Measurements from ENCODE around the gene SETDB2.

GRCh38 chr13:49476529-49476928, 32.5 kb downstream of the SETDB2 start:
- TF ChIP-seq REST (IDR thresholded peaks at IDR 0.05; ENCODE audit: borderline replicate concordance in 1 of 2, low read depth in 1 of 2, low read length in 2 of 2) = no peak
- TF ChIP-seq TAF1 (CRISPR knock-in tag; IDR thresholded peaks at IDR 0.05) = no peak
- no peak for TF ChIP-seq PHF8 (CRISPR knock-in tag; IDR thresholded peaks at IDR 0.05)
- TF ChIP-seq YY1 (IDR thresholded peaks at IDR 0.05; ENCODE audit: insufficient read depth, insufficient replicate concordance, low read depth, low read length) = no peak
- no peak for TF ChIP-seq SRF (IDR thresholded peaks at IDR 0.05; ENCODE audit: low read depth, low read length)
- TF ChIP-seq RBAK (CRISPR knock-in tag; IDR thresholded peaks at IDR 0.05) = no peak
- no peak for TF ChIP-seq MYC (CRISPR knock-in tag; IDR thresholded peaks at IDR 0.05; ENCODE audit: borderline replicate concordance)
- no peak for TF ChIP-seq MXI1 (IDR thresholded peaks at IDR 0.05; ENCODE audit: borderline replicate concordance, low read depth, low read length)
- TF ChIP-seq EZH2 (conservative IDR thresholded peaks at IDR 0.05; ENCODE audit: low read depth, low read length) = no peak
- no peak for TF ChIP-seq ZNF468 (CRISPR knock-in tag; IDR thresholded peaks at IDR 0.05)
- TF ChIP-seq ZKSCAN8 (CRISPR knock-in tag; IDR thresholded peaks at IDR 0.05; ENCODE audit: borderline replicate concordance) = no peak
- TF ChIP-seq ZNF281 (CRISPR knock-in tag; IDR thresholded peaks at IDR 0.05; ENCODE audit: borderline replicate concordance) = no peak
- TF ChIP-seq, protein P1, sequence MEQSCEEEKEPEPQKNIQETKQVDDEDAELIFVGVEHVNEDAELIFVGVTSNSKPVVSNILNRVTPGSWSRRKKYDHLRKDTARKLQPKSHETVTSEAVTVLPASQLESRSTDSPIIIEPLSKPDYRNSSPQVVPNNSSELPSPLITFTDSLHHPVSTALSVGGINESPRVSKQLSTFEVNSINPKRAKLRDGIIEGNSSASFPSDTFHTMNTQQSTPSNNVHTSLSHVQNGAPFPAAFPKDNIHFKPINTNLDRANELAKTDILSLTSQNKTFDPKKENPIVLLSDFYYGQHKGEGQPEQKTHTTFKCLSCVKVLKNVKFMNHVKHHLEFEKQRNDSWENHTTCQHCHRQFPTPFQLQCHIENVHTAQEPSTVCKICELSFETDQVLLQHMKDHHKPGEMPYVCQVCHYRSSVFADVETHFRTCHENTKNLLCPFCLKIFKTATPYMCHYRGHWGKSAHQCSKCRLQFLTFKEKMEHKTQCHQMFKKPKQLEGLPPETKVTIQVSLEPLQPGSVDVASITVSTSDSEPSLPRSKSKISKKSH (CRISPR knock-in tag; IDR thresholded peaks at IDR 0.05; ENCODE audit: borderline replicate concordance) = no peak
